Smooth muscle cell of the brain vasculature (primary cell): ENCODE results near the gene NUDT3.

ENCODE experiments used
- DNase-seq: peaks from one replicate; pipeline ENCODE4 v3.0.0-alpha.2; 2012; ENCODE audit warnings: low read depth, low spot score

The NUDT3 gene

DNA sequence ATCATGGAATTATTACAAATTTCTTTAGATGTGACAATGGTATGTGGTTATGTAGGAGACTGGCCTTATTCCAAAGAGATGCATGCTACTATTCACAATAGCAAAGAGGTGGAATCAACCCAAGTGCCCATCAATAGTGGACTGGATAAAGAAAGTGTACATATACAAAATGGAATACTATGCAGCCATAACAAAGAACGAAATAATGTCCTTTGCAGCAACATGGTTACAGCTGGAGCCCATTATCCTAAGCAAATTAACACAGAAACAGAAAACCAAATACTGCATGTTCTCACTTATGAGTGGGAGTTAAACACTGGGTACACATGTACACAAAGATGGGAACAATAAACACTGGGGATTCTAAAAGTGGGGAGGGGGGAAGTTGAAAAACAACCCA lies 69.7 kb downstream of the NUDT3 start:
- DNase-seq: no peak

DNA sequence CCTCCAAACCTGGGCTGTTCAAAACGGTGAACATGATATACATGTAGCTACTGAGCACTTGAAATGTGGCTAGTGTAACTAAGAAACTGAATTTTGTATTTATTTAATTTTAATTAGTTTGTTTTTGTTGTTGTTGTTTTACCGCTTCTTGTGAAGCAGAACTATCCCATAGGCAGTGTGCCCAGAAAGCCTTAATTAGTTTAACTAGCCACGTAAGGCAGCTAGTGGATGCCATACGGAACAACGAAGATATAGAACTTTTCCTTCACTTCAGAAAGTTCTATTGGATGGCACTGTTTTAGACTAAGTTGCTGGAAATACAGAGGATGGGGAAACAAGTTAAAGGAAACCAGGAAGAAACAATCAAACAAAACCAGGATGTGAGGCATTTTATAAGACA lies 70.6 kb downstream of the NUDT3 start:
- DNase-seq: no peak

DNA sequence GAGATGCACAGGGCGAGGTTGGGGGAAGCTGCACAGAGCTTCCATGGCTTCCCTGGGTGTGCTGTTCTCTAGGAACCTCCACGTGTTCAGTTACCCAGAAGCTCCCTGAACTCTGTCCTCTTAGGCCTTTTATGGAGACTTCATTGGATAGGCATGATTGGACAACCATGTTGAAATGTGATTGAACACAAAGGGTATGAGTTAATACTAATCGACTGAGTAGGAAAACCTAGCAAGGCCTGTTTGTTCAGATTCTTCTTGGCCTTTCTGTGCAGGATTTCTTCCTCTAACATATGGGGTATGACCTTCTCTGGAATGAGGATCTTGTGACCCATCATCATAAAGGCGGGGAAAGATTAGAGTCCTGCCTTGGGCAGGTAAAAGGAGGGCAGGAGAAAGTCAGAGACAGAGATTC lies 73.0 kb downstream of the NUDT3 start:
- no peak for DNase-seq

DNA sequence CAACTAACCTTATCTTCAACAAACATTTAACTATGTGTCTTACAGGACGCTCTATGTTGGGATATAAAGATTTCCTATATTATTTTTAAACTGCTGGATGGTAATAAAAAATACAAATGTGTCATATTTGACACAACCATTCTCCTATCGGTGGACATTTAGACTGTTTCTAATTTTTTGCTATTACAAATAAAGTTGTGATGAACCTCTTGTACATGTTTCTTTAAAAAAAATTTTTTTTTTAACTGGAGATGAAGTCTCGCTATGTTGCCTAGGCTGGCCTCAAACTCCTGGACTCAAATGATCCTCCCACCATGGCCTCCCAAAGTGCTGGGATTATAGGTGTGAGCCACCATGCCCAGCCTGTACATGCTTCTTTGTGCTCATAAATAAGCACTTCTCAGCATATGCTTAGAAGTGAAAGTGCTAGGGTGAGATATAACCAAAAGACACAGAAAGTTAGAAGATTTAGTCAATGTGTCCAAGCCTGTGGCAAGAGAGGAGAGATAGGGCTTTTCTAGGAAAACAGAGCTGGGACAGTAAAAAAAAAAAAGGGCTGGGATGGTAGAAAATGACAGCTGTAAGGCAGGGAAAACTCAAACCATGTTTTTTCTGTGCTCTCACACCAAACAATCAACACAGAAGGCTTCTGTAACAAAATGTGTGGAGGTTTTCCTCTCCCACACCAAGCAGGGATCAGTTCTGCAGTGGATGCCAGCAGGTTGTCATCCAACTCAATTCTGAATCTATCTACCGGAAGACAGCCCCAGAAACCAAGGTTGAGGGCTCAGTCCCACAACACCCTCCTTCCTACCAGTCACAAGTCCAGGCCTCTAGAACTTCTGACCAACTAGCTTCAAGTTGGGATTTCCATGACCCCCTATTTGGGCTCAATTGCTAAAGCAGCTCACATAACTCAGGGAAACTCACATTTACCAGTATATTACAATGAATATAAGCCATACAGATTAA lies 73.7 kb downstream of the NUDT3 start:
- no peak for DNase-seq

DNA sequence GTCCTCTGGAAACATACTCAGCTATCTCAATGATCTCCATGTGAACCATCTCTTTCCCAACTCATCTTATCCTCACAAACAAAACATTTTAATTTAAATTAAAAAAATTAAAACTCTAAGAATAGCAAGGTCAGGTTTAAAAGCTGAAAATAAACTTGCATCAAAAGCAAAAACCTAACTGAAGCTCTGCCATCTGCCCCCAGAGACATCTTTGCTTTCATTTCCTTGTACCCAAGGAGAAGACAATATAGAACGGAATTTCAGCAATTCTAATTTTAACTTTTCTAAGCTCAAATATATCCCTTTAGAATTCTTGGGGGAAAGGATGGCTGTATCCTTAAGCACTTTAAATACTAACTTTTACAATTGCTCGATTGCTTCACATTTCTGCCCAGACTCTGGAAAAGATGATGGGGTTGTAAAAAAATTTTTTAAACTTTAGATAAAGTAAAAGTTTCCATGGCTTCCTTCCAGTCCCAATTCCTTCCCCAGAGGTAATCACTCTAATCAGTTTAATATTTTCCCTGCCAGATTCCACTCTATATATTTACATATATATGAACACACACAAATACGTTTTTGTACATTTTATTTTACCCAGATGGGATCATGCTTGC lies 74.5 kb downstream of the NUDT3 start:
- DNase-seq: no peak

DNA sequence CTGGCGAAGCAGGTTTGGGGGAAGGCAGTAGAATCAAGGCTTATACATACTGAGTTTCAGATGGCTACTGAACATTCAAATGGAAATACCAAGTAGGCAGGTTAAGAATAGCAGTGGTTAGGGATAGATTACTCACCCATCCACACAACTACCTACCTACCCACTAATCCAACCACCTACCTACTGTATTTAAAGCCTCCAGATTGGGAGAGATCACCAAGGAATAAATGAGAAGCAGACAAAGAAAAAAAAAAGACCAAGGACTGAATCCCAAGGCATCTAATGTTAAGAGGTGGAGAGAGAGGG lies 75.3 kb downstream of the NUDT3 start:
- no peak for DNase-seq

DNA sequence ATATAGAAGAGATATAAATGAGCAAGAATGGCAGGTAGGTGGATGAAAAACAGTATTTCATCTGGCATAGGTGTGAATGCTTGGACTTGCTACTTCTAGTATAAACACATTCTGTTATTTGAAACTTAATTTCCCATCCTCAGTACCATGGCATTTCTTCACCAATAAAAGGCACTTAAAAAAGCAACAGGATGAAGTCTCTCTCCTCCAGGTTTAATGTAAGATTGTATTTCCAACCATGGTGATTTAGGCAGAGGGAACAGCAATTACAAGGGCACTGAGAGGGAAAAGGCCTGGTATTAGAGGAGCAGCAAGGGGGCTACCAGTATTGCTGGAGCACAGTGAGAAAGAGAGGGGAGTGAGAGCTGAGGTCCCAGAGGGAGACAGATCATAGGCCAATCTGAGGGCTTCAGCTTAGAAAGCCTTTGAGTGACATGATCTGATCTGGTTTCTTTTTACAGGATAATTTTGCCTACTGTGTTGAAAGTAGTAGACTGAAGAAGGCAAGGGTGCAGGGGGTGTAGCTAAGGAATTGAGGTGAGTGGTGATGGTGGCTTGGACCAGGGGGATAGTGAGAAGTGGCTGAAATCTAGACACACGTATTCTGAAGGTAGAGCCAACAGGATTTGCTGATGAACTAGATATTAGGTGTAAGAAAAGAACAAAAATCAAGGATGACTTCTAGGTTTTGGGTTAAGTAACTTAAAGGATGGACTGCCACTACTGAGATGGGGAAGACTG lies 75.9 kb downstream of the NUDT3 start:
- DNase-seq: no peak

DNA sequence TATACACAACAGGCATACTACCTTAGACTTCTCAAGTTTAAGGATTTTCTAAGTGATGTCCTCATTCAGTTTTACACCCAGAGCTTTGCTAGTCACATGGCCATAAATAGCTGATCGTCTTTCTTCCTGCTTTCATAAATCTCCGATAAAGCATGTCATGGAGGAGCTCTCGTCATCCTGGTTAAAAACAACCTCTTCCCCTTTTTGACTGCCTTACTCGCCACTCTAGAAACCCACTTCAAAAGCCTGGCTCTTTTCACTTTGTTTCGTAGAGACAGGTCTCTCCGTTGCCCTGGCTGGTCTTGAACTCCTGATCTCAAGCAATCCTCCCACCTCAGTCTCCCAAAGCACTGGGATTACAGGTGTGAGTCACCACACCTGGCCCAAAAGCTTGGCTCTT lies 76.7 kb downstream of the NUDT3 start:
- DNase-seq: no peak

DNA sequence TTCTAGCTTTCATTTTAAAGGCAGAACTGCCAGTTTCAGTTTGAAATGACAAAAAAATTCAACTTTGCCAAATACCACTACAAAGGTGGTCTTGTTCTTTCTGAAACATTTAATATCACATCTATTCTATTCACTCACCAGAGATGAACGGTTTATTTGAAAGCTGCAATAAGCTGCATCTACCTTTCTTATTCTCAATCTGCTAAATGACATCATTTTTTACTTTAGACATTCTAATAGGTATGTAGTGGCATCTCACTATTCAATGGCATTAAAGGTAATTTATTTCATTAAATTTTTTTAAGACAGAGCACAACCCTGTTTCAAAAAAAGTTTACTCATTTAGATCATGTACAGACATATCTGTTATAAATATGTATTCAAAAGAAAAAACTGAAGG lies 77.2 kb downstream of the NUDT3 start:
- DNase-seq: no peak

DNA sequence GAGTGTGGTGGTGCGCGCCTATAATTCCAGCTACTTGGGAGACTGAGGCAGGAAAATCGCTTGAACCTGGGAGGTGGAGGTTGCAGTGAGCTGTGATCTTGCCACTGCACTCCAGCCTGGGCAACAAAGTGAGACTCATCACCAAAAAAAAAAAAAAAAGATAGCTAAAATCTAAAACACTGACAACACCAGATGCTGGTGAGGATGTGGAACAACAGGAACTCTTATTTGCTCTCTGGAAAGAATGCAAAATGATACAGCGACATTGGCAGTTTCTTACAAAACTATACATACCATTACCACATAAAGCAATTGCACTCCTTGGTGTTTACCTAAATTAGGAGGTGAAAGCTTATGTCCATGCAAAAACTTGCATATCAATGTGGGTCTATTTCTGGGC lies 80.2 kb downstream of the NUDT3 start:
- DNase-seq: no peak

DNA sequence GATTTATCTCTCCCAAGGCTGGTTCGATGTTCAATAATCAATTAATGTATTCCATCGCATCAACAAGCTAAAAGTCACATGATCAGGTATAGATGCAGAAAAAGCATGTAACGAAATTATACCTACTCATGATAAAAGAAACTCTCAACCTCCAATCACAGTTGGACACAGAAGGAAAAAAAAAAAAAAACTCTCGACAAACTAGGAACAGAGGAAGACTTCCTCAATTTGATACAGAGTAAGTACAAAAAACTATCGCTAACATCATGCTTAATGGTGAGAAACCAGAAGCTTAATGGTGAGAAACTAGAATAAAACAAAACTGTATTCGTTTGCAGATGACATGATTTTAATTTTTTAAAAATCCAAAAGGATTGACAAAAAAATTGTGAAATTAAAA lies 81.7 kb downstream of the NUDT3 start:
- no peak for DNase-seq

DNA sequence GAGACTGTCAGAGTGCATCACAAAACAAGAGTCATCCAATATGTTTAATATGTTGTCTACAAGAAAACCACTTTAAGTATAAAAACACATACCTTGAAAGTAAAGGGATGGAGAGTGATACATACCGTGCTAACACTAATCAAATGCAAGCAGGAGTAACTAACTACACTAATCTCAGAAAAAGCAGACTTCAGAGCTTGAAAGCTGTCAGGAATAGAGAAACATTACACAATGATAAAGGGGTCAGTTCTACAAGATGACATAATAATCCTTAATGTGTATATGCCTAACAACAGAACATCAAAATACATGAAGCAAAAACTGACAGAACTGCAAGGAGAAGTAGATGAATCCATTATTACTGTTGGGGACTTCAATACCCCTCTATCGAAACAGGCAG lies 84.0 kb downstream of the NUDT3 start:
- no peak for DNase-seq

DNA sequence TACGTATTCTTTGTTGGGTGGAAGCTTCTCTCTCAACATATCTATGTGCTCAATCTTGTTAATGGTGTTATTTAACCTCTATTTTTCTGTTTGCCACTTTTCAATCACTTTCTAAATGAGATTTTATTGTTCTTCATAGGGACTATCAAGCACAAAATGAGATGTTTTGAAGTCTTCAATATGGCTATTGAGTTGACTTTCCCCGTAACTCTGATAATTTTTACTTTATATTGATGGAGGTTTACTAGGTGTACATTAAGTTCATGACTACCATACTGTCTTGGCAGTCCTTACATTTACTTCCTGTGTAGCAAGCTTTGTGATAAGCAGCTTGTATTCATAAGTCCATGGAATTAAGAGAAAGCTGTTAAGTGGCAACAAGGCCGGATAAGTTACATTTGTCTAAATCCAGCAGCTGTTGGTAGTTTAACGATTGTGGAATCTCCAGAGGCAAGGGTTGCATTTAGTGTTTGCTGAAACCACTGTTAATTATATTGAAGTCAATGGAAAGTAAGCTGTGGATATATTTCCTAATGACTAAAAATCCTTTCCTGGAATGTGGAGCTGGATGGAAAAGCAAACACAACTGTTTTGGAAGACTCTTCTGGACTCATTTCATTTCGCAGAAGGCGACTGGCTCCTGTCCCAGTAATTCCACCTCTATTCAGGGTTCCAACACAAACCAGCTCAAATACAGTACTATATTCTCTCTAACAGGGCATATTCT lies 86.3 kb downstream of the NUDT3 start:
- DNase-seq: no peak

DNA sequence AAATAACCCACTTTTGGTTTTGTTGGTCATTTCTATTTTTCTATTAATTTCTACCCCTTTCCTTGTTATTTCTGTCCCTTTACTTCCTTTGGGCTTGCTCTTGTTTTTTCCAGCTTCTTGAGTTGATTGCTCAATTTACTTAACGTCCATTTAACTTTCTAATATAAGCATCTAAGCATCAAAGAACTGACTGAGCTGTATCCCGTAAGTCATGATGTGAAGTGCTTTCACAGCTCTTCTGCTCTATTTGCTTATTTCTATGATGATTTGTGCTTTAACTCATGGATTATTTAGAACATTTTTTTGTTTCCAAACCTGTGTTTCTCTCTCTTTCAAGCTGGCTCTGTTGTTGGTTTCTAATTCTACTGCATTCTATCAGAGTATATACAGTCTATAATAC lies 87.0 kb downstream of the NUDT3 start:
- DNase-seq: no peak

DNA sequence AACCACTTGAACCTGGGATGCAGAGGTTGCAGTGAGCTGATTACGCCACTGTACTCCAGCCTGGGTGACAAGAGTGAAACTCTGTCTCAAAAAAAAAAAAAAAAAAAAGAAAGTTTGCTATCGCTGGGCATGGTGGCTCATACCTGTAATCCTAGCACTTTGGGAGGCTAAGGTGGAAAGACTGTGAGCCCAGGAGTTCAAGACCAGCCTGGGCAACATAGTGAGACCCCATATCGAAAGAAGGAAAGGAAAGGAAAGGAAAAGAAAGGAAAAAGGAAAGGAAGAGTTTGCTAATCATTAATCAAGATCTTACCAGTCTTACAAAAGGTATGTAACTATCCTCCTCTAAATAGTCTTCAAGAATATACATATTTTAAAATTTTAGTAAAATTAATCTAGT lies 88.3 kb downstream of the NUDT3 start:
- DNase-seq: no peak

DNA sequence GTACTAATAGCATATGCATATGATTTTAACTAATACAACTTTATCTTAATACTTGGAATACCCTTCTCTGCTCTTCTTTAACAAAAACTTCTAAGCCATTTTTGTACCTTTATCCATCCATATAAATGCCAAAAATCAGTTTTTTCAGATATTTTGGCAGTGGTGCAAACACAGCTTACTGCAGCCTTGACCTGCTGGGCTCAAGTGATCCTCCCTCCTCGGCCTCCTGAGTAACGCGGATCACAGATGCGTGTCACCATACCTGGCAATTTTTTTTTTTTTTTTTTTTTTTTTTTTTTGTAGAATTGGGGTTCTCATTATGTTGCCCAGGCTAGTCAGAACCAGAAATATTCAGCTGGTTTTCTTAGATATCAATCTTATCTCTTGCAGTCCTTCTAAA lies 89.5 kb downstream of the NUDT3 start:
- no peak for DNase-seq

DNA sequence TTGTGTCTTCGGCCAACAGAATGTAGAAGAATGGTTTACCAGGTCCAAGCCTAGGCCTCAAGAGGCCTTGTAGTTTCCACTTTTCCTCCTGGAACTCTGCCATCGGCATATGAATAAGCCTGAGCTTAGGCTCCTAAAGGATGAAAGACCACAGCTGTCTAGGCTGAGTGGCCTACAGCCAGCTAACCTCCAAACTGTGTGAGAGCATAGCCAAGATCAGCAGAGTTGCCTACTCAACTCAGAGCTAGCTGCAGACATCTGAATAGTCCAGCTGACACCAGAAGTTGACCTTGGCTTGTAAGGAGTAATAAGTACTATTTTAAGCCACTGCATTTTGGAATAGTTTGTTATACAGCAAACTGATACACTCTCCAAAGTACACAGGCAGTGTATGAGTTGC lies 91.1 kb downstream of the NUDT3 start:
- DNase-seq: peak; percentile 37

DNA sequence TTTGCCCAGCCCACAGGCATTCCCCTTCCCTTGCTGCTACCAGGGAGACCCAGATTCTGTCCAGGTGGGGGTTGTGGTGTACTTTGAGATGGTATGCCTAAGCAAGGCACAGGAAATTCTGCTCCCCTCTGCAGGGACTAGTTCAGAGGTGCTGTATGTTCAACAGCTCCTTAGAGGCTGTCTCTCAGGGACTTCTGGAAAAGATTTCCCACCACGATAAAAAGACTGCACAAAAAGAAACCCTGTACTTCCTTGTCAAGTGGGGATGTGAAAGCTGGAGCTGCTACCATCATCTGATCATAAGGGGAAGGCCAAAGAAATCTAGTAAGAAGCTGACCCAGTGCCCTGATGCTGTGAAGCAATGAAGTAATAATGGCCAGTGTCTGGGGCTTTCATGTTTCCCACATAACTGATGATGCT lies 92.1 kb downstream of the NUDT3 start:
- DNase-seq: no peak

DNA sequence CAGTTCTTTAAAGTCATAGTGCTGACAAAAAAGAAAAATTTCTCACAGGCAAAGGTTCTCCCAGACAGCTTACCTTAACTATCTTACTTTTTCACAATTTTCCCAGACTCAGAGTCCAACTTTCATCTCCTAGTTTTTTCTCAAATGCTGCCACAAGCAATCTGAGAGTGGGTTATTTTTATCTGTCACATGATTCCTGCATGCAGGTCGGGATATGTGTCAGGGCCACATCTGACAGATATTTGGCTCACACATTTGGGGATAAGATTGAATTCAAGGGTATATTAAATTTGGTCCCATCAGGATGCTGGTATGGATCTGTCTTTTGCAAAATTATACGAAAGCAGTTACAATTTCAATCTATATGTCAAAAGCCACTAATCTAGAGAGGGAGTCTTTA lies 93.5 kb downstream of the NUDT3 start:
- no peak for DNase-seq

DNA sequence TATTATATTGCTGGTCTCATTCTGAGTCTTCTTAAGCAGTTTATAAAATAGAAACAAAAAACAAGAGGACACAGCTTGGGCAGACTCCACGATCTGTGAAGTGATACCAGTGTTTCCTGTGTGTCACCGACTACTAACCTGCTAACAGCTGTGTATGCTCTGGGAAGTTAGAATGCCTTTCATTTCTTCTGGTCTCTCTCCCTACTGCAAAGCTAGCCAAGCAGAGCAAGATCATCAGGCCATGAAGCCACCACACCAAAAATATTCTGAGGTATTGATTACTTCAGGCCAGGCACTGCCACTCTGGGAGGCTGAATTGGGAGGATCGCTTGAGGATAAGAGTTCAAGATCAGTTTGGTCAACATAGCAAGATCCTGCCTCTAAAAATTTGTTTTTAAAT lies 96.7 kb downstream of the NUDT3 start:
- no peak for DNase-seq

DNA sequence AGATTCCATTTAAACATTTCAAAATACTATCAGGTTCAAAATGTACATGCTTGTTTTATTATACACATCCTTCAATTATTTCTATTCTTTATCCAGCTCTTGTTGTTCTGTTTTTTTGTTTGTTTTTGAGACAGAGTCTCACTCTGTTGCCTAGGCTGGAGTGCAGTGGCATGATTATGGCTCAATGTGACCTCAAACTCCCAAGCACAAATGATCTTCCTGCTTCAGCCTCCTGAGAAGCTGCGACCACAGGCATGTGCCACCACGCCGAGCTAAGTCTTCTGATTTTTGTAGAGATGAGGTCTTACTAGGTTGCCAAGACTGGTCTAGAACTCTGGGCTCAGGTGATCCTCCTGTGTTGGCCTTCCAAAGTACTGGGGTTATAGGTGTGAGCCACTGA lies 99.5 kb downstream of the NUDT3 start:
- no peak for DNase-seq

DNA sequence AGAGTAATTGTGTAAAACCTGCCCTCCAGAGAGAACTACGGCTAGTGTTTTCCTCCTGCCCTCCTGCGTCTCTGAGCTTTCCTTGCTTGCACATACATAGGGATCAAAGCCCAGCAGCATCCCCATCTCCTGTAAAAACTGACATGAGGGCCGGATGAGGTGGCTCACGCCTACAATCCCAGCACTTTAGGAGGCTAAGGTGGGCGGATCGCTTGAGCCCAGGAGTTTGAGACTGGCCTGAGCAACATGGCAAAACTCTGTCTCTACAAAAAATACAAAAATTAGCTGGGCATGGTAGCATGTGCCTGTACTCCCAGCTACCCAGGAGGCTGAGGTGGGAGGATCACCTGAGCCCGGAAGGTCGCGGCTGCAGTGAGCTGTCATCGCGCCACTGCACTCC lies 103.3 kb downstream of the NUDT3 start:
- no peak for DNase-seq
